B cell (primary cell): Measurements from ENCODE around the gene DHX9. TPM values are rescaled to one million over a fixed set of nuclear protein-coding genes. Genes with fewer than 3 reads are reported as not detected.
A peak's percentile ranks its signal among the peaks of the same experiment; 100 is the strongest.

Experiments used
- ATAC-seq: fragments of 200-7000 bp; cut with Tn5 transposase; one replicate; pipeline ENCODE4 v1.10.0; 2021; ENCODE audit warnings: low read depth, mild to moderate bottlenecking, moderate number of reproducible peaks, moderate library complexity
- CTCF ChIA-PET: fragments of 350-600 bp; sonication (Branson Sonifier 250); formaldehyde crosslinking; loops from one replicate; lab custom pipeline; 2021; ENCODE audit warnings: antibody characterized with exemption, inconsistent platforms; lab: Charles Lee
- POLR2A ChIA-PET: fragments of 350-600 bp; sonication (Branson Sonifier 250); formaldehyde crosslinking; loops from one replicate; lab custom pipeline; 2021; ENCODE audit warnings: antibody characterized with exemption; lab: Charles Lee
- DNase-seq: peaks from one replicate; pipeline ENCODE4 v3.0.0; 2013
- H2AFZ ChIP-seq: 2 replicates; pipeline ENCODE4 v1.6.1; 2012; ENCODE audit warnings: mild to moderate bottlenecking, low read depth, low read length; ENCODE audit not compliant: insufficient read depth, poor library complexity, severe bottlenecking
- H3K27ac ChIP-seq, 2 donors: 1 replicate in 1 of 2; 2 replicates in 1 of 2; pipeline ENCODE4 v1.5.1; 2012 to 2013; ENCODE audit warnings: low read length in 2 of 2, mild to moderate bottlenecking in 2 of 2, moderate library complexity in 1 of 2
- H3K27me3 ChIP-seq, 4 experiments: fragments of 200-600 bp in 1 of 4; sonication (generic) in 1 of 4; replicated peaks in 1 of 4; 1 replicate in 2 of 4; 2 replicates in 2 of 4; pipeline versions ENCODE4 v1.6.1 to v1.7.0; 2013 to 2016; ENCODE audit warnings: low read length in 3 of 4, mild to moderate bottlenecking in 2 of 4, mixed read lengths in 1 of 4, moderate library complexity in 1 of 4; ENCODE audit not compliant: insufficient read depth in 4 of 4, control insufficient read depth in 3 of 4; ENCODE audit errors: control extremely low read depth in 1 of 4
- H3K36me3 ChIP-seq, 2 experiments: replicated peaks in 1 of 2; 1 replicate in 1 of 2; 2 replicates in 1 of 2; pipeline versions ENCODE4 v1.6.1 to v1.7.1; 2013; ENCODE audit warnings: low read length in 1 of 2; ENCODE audit not compliant: insufficient read depth in 2 of 2, control insufficient read depth in 1 of 2; ENCODE audit errors: control extremely low read depth in 1 of 2, extremely low read depth in 1 of 2
- H3K4me1 ChIP-seq, 2 donors: fragments of 200-600 bp in 1 of 2; sonication (generic) in 1 of 2; 1 replicate in 1 of 2; 2 replicates in 1 of 2; pipeline versions ENCODE4 v1.5.1 to v1.6.1; 2013 to 2017; ENCODE audit warnings: low read length in 2 of 2; ENCODE audit not compliant: control insufficient read depth in 2 of 2, insufficient read depth in 2 of 2
- H3K4me2 ChIP-seq: replicated peaks from 2 replicates; pipeline ENCODE3; 2012; ENCODE audit warnings: mild to moderate bottlenecking, low read depth, low read length; ENCODE audit not compliant: poor library complexity, severe bottlenecking
- H3K4me3 ChIP-seq, 5 experiments: fragments of 200-600 bp in 1 of 5; sonication (generic) in 1 of 5; 1 replicate in 3 of 5; 2 replicates in 2 of 5; pipeline versions ENCODE4 v1.5.1 to v1.7.0; 2011 to 2016; ENCODE audit warnings: low read length in 4 of 5, mild to moderate bottlenecking in 4 of 5, low read depth in 2 of 5, control low read depth in 1 of 5, moderate library complexity in 1 of 5; ENCODE audit not compliant: insufficient read depth in 1 of 5; ENCODE audit errors: control extremely low read depth in 1 of 5, extremely low read depth in 1 of 5
- H3K79me2 ChIP-seq: fragments of 200-600 bp; sonication (generic); one replicate; pipeline ENCODE4 v1.6.0; 2016; ENCODE audit warnings: low read length; ENCODE audit not compliant: control insufficient read depth, insufficient read depth
- H3K9ac ChIP-seq: fragments of 200-600 bp; sonication (generic); 2 replicates; pipeline ENCODE4 v1.6.1; 2017; ENCODE audit warnings: mild to moderate bottlenecking, low read length, moderate library complexity
- H3K9me3 ChIP-seq, 3 donors: one replicate each; pipeline versions ENCODE4 v1.6.1 to v1.7.1; 2013; ENCODE audit warnings: low read length in 2 of 3; ENCODE audit not compliant: control insufficient read depth in 2 of 3, insufficient read depth in 1 of 3; ENCODE audit errors: control extremely low read depth in 1 of 3
- H4K20me1 ChIP-seq: 2 replicates; pipeline ENCODE4 v1.6.0; 2012; ENCODE audit warnings: mild to moderate bottlenecking, low read length; ENCODE audit not compliant: insufficient read depth, control insufficient read depth, poor library complexity, severe bottlenecking
- H3K27ac Mint-ChIP-seq: one replicate; pipeline ENCODE4 v1.8.0; 2021; ENCODE audit warnings: mixed read lengths
- H3K27me3 Mint-ChIP-seq: one replicate; pipeline ENCODE4 v1.8.0; 2021; ENCODE audit warnings: mixed read lengths
- H3K4me1 Mint-ChIP-seq: one replicate; pipeline ENCODE4 v1.8.0; 2021; ENCODE audit warnings: mixed read lengths
- H3K4me3 Mint-ChIP-seq: one replicate; pipeline ENCODE4 v1.8.0; 2021; ENCODE audit warnings: mixed read lengths
- H3K9me3 Mint-ChIP-seq: one replicate; pipeline ENCODE4 v1.8.0; 2022; ENCODE audit warnings: mixed read lengths; ENCODE audit not compliant: insufficient read depth
- CTCF ChIP-seq: fragments of 200-600 bp; IDR thresholded peaks from one replicate; pipeline ENCODE4 v1.8.0; 2022; ENCODE audit warnings: antibody characterized with exemption, mild to moderate bottlenecking
- EZH2 ChIP-seq: IDR thresholded peaks from 2 replicates; pipeline ENCODE4 v1.6.1; 2012; ENCODE audit warnings: borderline replicate concordance, low read depth, mild to moderate bottlenecking, moderate library complexity, low read length; ENCODE audit not compliant: insufficient read depth, poor library complexity, severe bottlenecking
- WGBS: methylation state at CpG from one replicate; pipeline ENCODE4 v1.1.5; 2013; ENCODE audit warnings: missing lambda C conversion rate; ENCODE audit not compliant: insufficient coverage; 5-methylcytosine and 5-hydroxymethylcytosine counted together
- intact Hi-C: fragments of 100-400 bp; cut with micrococcal nuclease; formaldehyde crosslinking; loops from one replicate; pipeline ENCODE4 v1.10.0; 2022
- polyA plus RNA-seq: library from polyadenylated mRNA; depleted of rRNA; stranded (reverse); fragments of >200 nt; gene quantifications from 2 replicates; pipeline ENCODE4 v1.2.3, GENCODE V29; 2012
- total RNA-seq, 2 donors: library from RNA; stranded (reverse); fragments of 120-200 nt in 1 of 2; gene quantifications; 1 replicate in 1 of 2; 2 replicates in 1 of 2; pipeline versions ENCODE4 v1.2.3 to v1.2.4, GENCODE V29; 2013 to 2022

DHX9 gene
- total and polyA plus RNA-seq, 2 donors (not counting 1 experiment from before 2014, with no cell fraction given): 70.6 to 213 TPM

DNA sequence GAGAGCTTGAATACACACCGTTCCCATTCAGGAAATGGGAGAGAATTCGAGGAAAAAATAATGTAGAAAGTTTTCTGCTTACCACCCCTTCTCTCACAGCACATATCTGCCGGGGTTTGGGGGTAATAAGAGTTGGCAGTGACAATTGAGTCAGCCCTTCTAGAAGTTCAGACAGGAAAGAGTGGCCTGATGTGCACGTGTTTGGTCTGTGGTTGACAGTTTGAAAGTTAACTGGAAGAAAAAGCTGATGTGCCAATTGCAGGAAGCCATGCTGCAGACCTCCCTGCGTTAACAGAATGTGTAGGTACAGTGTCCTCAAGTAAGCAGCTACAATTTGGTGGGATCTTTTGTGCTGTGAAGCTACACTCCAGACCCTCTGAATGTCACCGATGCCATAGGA is 50.9 kb downstream of the DHX9 start:
- no peak overlapping the region for H2AFZ ChIP-seq
- ChIA-PET CTCF (no interaction called here), POLR2A (no interaction called here)
- peaks cover 3% of the 10 kb centered on the region for H3K4me1 Mint-ChIP-seq
- H3K4me2 ChIP-seq: no peak overlapping the region
- no peak overlapping the region for H3K9ac ChIP-seq
- TF ChIP-seq EZH2 (no peak), CTCF (no peak)
- H3K4me3 ChIP-seq: no peak overlapping the region
- no peak overlapping the region for H3K4me3 Mint-ChIP-seq
- no peak overlapping the region for H3K27ac ChIP-seq
- intact Hi-C loops: no loop called here
- peaks cover 8% of the 10 kb centered on the region for H4K20me1 ChIP-seq
- peaks cover 2% of the 10 kb centered on the region for H3K9me3 Mint-ChIP-seq
- ATAC-seq: peak; percentile 31
- H3K36me3 ChIP-seq: peaks cover 13 to 38% of the 10 kb centered on the region in 2 experiments
- H3K27me3 ChIP-seq: no peaks in the 10 kb centered on the region
- WGBS: 4% methylated on average over 2 of the region's 6 CpGs
- DNase-seq: no peak
- H3K79me2 ChIP-seq: no peaks in the 10 kb centered on the region
- no peaks in the 10 kb centered on the region for H3K4me1 ChIP-seq
- H3K9me3 ChIP-seq: no peaks in the 10 kb centered on the region
- H3K27me3 Mint-ChIP-seq: no peaks in the 10 kb centered on the region
- H3K27ac Mint-ChIP-seq: no peak overlapping the region

GRCh38 chr1:182890927-182891610 is 51.9 kb downstream of the DHX9 start:
- no peak for TF ChIP-seq EZH2
- no peak for TF ChIP-seq CTCF
- H3K79me2 ChIP-seq: no peaks in the 10 kb centered on the region
- Mint-ChIP-seq H3K4me1 (peaks cover 3% of the 10 kb centered on the region), H3K27me3 (no peaks in the 10 kb centered on the region), H3K27ac (no peak overlapping the region), H3K9me3 (peaks cover 2% of the 10 kb centered on the region), H3K4me3 (no peak overlapping the region)
- 93% methylated on average over 6 of the region's 9 CpGs for WGBS
- no peak overlapping the region for H3K27ac ChIP-seq
- no peak overlapping the region for H3K4me2 ChIP-seq
- no peak for DNase-seq
- no peaks in the 10 kb centered on the region for H3K9me3 ChIP-seq
- peaks cover 5% of the 10 kb centered on the region for H4K20me1 ChIP-seq
- no peak overlapping the region for H3K9ac ChIP-seq
- ChIA-PET POLR2A (interaction anchor here (0.6 to 0.7 kb wide), 2 partner anchors 18 to 248 kb away, joined by 3 read pairs; no protein-coding TSS in a partner anchor), CTCF (no interaction called here)
- intact Hi-C loops: no loop called here
- ATAC-seq: no peak
- H3K4me1 ChIP-seq: no peaks in the 10 kb centered on the region
- no peak overlapping the region for H2AFZ ChIP-seq
- peaks cover 6 to 28% of the 10 kb centered on the region in 2 experiments for H3K36me3 ChIP-seq
- no peaks in the 10 kb centered on the region for H3K27me3 ChIP-seq
- H3K4me3 ChIP-seq: no peak overlapping the region
